GM19463 (cell line): ENCODE results near the gene GNB5.
"Not testable (repeated sequence)": the region's sequence is repeated elsewhere in the genome, so short reads cannot be mapped to it uniquely, and the experiment has no call there.

ENCODE experiments used
- ATAC-seq: cut with Tn5 transposase; IDR thresholded peaks from one replicate; pipeline ENCODE4 v1.9.1; 2021; ENCODE audit warnings: mild to moderate bottlenecking, moderate library complexity; ENCODE audit not compliant: unreplicated experiment

Gene GNB5

GRCh38 chr15:52171807-52172206 lies 19.4 kb downstream of the GNB5 start:
- no peak for ATAC-seq

- ATAC-seq, result no peak
These were observed 19.8 kb downstream of the GNB5 start for GRCh38 chr15:52171386-52171785.

GRCh38 chr15:52170199-52170598 lies 21.0 kb downstream of the GNB5 start:
- not testable (repeated sequence) for ATAC-seq

- ATAC-seq, result not testable (repeated sequence)
These were observed 25.6 kb downstream of the GNB5 start for GRCh38 chr15:52165494-52166131.

GRCh38 chr15:52164631-52165265 lies 26.4 kb downstream of the GNB5 start:
- ATAC-seq, result no peak

- ATAC-seq, result no peak
These were observed 27.6 kb downstream of the GNB5 start for GRCh38 chr15:52163321-52164190.

- ATAC-seq, result no peak
These were observed 28.3 kb downstream of the GNB5 start for GRCh38 chr15:52162876-52163275.

GRCh38 chr15:52162260-52162659 lies 28.9 kb downstream of the GNB5 start:
- ATAC-seq, result no peak

- no peak for ATAC-seq
These were observed 29.7 kb downstream of the GNB5 start for GRCh38 chr15:52161406-52161966.

GRCh38 chr15:52159645-52160044 lies 31.5 kb downstream of the GNB5 start:
- ATAC-seq, result no peak

GRCh38 chr15:52158084-52158765 lies 33.0 kb downstream of the GNB5 start:
- ATAC-seq, result no peak

GRCh38 chr15:52155878-52156277 lies 35.3 kb downstream of the GNB5 start:
- no peak for ATAC-seq

- ATAC-seq, result no peak
These were observed 36.0 kb downstream of the GNB5 start for GRCh38 chr15:52154896-52155865.

GRCh38 chr15:52153900-52154895 lies 37.0 kb downstream of the GNB5 start:
- no peak for ATAC-seq

GRCh38 chr15:52151353-52151752 lies 39.8 kb downstream of the GNB5 start:
- no peak for ATAC-seq

- ATAC-seq, result no peak
These were observed 40.3 kb downstream of the GNB5 start for GRCh38 chr15:52150871-52151270.

- ATAC-seq, result no peak
These were observed 41.0 kb downstream of the GNB5 start for GRCh38 chr15:52150043-52150825.

GRCh38 chr15:52148403-52148802 lies 42.8 kb downstream of the GNB5 start:
- ATAC-seq, result no peak
